ENCODE measurements around the gene FAHD1.

The FAHD1 gene

DNA sequence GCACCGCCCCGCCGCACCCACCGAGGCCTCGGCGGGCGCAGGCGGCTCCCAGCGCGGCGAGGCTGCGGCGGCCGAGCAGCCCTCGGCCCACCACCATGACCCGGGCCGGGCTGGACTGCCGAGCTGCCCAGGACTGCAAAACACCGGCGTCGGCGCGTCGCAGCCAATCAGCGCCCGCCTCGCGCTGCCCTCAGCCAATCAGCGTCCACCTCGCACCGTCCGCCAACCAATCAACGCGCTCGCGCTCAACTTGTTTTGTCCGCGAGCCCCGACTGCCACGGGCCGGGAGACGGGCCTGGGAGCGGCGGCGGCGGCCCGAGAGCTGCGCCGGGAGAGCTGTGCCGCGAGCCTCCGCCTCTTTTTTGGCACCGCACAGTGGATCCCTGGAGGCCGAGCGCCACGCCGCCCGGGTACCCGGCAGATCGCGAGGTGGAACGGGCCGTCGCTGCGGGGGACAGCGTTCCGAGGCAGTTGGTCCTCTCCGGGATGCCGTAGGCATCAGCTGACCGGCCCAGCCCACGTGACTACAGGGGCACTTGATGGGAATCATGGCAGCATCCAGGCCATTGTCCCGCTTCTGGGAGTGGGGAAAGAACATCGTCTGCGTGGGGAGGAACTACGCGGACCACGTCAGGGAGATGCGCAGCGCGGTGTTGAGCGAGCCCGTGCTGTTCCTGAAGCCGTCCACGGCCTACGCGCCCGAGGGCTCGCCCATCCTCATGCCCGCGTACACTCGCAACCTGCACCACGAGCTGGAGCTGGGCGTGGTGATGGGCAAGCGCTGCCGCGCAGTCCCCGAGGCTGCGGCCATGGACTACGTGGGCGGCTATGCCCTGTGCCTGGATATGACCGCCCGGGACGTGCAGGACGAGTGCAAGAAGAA lies at the start of gene FAHD1, which contains the start of gene HAGH:
Gene FAHD1 (plus strand): TSS at position 516 of the 883 bp plus-strand sequence. CDS start 33 bp downstream, at position 549.
Gene HAGH (minus strand): TSS at position 135 of the 883 bp plus-strand sequence. CDS start 38 bp downstream, at position 97.
- DNase-seq (ENCODE audit: low spot score), result peak; percentile 100

DNA sequence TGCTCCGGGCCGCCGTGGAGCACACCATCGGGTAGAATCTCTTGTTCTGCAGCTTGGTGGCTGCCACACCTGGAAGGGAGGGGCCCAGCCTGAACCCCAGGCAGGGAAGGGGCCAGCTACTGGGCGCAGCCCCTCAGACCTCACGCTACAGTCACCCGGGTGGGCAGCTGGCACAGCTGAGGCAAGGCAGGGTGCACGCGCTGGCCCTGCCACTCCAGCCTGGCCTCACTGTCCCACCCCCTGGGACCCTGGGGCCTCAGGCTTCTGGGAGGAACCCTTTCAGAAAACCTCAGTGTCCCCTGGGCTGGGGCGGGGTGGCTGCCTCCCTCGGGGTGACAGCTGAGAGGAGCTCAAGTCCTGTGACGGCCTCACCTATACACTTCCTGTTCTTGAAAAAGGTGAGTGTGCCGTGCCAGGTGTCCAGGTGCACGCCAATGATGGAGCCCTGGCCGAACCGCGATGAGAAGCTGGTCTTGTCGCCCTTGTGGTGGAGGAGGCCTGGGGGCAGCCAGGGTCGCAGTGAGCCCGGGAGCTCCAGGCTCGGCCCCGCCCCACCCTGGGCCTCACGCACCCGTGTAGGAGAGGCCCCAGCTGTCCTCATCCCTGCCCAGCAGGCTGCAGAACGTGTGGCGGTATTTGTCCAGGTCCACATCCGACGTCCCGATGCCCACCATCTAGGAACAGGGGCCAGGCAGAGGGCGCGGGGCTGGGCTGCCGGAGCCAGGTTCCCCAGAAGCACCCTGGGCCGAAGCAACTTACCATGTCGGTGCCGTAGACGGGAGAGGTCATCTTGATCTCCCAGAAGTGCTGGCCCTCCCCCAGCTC lies 49.4 kb upstream of the FAHD1 start:
- no peak for DNase-seq (ENCODE audit: low spot score)

DNA sequence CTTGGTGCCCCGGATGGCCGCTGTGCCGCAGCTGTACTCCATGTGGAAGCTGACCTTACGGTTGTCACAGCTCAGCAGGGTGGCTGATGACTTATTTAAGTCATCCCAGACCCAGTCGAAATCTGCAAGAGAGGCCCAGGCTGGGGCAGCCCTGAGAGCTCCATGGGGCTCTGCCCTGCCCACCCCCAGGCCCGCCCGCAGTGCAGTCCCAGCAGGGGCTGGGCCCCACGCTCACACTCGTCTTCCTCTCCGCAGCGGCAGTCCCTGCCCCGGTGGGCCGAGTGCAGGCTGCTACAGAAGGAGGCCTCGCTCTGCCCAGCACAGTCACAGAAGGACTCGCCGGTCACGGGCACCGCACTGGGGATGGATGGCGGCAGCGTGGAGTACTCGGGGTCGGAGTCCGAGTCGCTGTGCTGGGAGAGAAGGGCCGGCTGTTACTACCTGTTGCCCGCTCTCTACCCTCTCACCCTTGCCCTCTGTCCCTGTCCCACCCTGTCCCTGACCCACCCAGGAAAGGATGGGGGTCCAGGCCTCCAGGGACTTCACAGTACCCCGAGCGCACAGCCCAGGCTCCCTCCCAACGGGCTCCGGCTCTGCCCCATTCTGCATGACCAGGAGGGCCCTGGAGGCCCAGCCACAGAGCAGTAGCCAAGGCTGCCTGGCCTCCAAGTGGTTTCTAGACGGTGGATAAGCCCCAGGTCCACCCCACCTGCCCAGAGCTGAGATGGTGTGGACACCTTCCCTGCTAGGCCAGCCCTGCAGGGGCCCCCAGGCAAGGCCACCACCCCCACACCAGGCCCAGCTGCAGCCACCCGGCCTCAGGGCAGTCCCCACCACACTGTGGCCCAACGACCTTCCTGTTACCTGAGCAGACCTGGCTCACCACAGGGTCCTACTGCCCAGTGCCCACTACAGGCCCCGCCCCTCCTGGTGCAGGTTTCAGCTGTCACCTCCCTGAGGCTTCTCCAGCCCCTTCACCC lies 48.5 kb upstream of the FAHD1 start:
- no peak for DNase-seq (ENCODE audit: low spot score)

DNA sequence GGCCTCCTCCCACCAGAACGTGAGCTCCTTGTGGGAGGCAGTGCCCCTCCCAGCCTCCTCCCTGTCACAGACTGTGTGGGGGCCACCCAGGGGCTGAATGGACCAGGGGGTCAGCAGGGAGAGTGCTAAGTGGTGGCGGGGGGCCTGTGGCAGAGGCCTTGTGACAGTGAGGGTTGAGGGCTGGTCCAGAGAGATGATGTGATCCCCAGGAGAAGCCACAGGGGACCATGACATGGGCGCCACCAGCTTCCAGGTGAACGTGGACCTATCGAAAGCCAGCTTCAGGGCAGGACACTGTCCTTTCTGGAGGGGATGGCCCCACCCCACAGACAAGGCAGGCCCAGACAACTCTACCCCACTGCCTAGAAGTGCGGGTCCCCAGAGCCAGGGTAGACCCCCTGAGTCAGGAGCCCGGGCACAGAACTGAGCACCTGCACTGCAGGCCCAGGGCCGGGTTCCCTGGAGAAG lies 47.7 kb upstream of the FAHD1 start:
- DNase-seq (ENCODE audit: low spot score), result no peak

DNA sequence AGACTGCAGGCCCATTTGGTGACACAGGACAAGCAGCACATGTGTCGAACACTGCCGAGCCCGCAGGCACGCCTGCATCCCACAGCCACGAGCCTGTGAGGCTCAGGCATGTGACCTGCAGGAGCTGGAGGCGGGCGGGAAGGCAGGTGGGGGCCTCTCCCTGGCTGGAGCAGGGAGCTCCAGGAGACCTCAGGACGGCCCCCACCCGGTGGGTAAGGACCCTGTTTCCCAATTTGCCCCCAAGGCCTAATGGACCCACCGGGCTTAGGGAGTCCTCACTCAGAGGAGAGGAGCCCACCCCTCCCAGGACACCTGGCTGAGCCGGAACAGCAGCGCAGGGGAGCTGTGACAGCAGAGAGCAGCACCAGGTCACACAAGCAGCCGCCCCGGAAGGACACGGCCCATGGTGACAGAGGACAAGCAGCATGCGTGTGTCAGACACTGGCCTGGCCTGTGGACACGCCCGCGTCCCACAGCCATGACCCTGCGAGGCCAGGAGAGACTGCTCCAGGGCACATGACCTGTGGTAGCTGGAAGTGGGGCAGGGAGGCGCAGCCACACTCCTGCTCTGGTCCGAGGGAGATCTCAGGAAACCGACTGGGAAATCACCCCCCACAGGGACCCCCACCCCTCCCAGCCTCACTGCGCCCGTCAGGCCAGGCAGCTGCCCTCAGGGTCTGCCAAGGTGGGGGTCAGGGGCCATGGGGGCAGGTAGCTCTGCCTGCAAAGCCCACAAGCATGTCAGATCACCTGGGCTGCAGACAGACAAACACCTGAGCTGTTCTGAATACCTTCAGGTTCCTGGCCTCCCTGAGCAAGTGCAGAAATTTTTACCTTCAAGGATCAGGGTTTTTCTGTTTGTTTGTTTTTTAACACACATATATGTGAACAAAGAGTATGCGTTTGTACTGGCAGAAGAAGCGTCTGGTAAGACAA lies 47.0 kb upstream of the FAHD1 start:
- no peak for DNase-seq (ENCODE audit: low spot score)

DNA sequence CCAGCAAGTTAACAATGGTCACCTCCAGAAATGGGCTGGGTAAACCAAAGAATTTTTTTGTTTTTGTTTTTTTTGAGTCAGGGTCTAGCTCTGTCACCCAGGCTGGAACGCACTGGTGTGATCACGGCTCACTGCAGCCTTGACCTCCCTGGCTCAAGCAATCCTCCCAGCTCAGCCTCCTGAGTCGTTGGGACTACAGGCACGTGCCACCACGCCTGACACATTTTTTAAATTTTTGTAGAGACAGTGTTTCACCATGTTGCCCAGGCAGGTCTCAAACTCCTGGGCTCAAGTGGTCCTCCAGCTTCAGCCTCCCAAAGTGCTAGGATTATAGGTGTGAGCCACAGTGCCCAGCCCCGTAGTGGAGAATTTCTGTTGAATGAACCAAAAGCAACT lies 46.3 kb upstream of the FAHD1 start:
- no peak for DNase-seq (ENCODE audit: low spot score)

DNA sequence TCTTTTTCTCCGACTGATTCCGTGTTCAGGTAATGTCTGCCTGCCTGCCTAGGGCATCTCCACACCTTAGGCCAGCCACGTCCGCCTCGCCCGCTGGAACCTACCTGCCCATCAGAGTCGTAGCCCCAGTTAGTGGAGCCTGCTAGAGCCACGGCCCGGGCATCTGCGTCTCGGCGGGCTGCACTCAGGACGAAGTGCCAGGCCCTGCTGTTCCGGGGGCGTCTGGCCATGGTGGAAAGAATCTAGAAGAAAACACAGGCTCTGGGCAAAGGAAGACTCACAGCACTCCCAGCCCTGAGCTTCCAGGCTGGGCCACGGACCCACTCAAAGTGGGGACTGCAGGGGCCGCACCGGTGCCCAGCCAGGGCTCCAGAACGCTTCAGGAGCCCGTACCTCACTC lies 45.8 kb upstream of the FAHD1 start:
- DNase-seq (ENCODE audit: low spot score), result no peak

DNA sequence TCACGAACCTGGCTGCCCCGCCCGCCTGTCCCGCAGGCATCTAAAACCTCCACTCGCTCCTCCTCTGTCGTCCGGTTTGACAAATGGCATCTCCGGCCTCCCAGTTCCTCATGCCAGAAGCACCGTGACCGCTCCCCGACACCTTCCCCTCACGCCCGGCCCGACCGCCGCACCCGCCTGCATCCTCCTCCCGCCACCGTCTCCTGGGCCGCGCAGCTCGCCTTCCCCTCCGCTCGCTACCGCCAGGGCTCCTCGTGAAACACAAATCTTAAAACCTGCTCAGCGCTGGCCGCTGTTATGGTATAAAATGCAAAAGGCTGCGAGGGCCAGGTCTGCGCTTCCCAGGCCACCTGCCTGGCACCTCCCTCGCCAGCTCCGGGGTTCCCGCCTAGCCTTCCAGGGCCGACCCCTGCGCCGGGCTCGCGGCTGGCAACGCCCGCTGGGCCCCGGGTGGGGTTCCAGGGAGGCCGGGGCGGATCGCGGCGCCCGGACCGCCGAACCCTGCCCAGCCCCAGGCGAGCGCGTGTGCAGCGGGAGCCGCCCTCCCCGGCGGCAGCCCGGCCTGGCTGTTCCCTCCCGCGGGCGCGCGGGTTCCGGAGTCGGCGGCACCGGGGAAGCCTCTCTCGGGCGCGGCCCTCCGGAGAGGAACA lies 45.1 kb upstream of the FAHD1 start:
- DNase-seq (ENCODE audit: low spot score), result peak; percentile 65

DNA sequence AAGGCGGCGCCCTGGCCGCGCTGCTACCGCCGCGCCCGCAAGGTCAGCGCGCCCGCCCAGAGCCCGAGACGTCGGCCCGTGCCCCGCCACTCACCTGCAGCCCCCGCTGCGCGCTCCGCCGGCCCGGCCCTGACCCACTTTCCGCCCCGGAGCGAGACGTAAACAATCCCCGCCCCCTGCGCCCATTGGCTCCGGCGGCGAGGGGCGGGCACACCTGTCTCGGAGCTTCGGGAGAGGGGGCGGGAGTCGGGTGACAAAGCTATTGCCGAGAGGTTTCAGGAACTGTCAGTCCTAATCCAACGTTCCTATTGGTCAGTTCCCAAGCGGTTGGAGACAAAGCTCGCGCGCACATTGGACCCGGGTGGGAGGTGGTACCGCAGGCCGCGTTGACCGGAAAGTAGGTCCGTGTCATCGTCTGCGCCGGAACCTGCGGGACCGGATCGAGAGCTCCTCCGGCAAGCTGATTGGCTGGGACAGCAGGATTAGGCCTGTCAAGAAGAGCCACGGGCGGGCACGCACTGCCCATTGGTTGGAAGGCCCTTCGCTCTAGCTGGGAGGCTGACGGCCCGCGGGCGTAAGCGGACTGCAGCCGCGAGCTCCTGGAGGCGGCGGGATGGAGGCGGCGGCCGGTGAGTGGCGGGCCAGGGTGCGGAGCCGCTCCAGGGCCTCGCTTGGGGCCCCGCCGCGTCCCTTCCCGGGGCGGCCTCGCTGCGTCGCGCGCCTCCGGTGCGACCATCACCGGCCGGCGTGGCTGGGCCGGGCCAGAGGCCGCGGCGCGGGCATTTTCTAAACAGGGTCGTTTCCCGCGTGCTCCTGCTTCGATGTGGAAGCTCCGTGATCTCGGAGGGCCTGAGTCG lies 44.4 kb upstream of the FAHD1 start, which contains the start of the genes NUBP2 and SPSB3:
Gene NUBP2 (plus strand): TSS at position 553 of the 857 bp plus-strand sequence. CDS start 61 bp downstream, at position 614.
Gene SPSB3 (minus strand): TSS at position 164 of the 857 bp plus-strand sequence. CDS start 1,088 bp downstream, outside the sequence.
- DNase-seq (ENCODE audit: low spot score), result peak; percentile 99

DNA sequence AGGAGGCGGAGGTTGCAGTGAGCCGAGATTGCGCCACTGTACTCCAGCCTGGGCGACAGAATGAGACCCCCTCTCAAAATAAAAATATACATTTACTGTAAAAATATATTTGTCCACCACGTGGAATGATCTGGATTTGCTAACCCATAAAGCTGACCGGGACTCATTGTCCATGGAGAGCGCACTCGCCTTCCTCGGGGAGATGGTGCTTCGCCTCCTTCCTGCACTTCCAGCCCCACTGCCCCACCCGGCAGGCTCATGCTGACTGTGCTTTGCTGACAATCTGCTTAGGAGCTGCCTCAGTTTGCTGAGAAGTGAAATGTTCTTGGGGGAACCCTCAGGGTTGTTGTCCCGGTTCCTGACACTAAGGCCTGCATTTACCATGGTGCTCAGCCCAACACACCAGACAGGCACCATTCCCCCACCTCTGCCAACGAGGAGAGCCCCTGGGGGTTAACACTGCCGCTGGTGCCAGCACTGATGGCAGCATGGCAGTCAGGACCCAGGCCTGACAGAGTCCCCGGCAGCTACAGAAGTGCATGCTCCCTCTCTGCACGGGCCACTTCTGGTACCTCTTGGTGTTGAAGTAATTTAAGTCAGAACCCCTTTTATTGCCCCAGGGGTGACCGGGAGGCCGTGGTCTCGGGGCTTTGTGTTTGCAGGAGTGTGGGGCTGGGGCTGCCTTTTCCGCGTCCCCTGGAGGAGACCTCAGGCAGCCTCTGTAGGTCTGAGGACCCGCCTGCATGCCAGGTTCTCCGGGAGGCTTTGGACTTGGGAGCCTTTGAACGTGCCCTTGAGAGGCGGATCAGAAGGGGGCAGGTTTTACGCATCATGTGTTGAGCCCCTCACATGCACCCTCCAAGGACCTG lies 41.8 kb upstream of the FAHD1 start:
- DNase-seq (ENCODE audit: low spot score), result no peak

DNA sequence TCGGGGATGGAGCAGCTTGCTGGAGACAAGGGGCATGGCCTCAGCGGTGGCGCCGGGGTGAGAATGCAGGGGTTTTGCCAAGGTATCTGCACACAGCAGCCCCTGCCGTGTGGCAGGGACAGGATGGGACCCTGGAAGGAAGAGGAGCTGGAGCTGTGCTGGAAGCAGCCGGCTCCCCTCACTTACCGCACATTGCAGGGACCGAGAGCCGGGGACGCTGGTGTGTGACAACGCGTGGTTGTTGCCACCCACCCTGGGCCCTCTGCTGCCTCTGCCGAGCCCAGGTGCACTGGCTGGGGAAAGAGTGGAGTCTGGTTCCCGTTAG lies 41.2 kb upstream of the FAHD1 start:
- no peak for DNase-seq (ENCODE audit: low spot score)

DNA sequence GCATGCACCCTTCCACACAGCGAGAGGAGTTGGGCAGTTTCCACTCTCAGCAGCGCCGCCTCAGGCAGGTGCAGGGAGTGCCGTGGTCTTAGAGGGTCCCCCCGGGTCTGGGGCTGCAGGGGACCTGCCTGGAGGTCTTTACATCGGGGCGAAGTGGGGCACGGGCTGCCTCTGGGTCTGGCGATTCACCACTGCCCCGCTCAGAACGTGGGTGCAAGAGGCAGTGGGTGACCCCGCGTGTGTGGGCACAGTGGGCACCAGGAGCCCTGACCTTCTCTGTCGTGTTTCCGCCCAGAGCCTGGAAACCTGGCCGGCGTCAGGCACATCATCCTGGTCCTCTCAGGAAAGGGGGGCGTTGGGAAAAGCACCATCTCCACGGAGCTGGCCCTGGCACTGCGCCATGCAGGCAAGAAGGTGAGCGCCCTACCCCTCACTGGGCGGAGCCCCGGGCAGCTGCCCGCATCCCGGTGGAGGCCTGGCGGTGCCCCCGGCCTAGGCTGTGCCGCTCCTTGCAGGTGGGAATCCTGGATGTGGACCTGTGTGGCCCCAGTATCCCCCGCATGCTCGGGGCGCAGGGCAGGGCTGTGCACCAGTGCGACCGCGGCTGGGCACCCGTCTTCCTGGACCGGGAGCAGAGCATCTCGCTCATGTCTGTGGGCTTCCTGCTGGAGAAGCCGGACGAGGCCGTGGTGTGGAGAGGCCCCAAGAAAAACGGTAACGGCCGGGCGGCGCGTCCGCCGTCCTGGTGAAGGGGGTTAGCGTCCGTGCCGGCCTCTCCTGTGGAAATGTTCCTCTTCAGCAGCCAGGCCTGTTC lies 40.6 kb upstream of the FAHD1 start:
- DNase-seq (ENCODE audit: low spot score), result no peak

DNA sequence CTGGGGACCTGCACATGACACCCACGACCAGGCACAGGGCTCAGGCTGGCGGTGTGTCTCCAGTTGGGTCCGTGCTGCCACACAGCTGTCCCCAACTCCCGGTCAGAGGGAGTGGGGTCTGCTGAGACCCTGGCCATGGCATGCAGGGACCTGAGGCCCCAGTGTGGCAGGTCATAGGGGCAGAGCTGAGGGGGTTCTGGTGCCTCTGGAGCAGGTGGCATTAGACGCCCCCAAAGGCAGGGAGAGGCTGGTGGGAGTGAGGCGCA lies 40.0 kb upstream of the FAHD1 start:
- no peak for DNase-seq (ENCODE audit: low spot score)

DNA sequence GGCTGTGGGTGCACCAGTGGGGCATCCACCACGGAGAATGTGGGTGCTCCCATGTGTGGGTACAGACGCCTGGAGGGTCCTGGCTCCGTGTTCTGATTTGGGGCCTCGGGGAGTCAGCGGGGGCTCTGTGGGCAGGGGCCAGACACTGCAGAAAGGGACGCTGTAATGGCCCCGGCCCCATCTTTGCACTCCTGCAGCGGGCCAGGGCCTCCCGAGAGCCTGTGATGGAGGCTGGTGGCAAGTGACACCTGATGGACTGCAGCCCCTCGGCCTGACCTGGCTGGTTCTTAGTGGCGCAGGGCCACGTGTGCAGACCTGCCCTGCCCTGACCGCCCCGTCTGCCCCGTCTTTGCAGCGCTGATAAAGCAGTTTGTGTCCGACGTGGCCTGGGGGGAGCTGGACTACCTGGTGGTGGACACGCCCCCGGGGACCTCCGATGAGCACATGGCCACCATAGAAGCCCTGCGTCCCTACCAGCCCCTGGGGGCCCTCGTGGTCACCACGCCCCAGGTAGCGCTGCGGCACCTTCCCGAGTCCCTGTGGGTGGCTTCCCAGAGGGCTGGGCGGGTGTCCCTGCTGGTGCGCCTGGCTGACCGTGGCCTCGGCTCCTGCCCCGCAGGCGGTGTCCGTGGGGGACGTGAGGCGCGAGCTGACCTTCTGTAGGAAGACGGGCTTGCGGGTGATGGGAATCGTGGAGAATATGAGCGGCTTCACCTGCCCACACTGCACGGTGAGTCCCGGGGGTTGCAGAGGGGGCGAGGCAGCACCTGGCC lies 39.5 kb upstream of the FAHD1 start:
- DNase-seq (ENCODE audit: low spot score), result no peak

DNA sequence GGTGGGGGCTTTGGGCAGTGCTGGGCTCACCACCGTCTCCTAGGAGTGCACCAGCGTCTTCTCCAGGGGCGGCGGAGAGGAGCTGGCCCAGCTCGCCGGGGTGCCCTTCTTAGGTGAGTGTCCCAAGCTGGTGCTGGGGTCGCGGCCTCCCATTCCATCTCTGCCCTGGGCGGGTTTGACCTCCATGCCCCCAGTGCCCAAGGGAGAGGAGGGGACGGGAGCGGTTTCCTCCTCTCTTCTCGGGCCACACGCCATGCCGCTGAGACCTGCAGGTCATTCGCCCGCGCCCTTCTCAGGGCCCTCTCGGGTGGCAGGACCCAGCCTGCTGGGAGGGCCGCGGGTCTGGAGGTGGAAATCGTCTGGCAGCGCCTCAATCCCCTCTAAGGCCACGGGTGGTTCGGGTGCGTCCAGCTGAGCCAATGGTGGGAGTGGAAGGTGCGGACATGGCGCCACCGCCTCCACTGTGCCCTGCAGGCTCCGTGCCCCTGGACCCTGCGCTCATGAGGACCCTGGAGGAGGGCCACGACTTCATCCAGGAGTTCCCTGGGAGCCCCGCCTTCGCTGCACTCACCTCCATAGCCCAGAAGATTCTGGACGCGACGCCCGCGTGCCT lies 38.8 kb upstream of the FAHD1 start:
- no peak for DNase-seq (ENCODE audit: low spot score)

DNA sequence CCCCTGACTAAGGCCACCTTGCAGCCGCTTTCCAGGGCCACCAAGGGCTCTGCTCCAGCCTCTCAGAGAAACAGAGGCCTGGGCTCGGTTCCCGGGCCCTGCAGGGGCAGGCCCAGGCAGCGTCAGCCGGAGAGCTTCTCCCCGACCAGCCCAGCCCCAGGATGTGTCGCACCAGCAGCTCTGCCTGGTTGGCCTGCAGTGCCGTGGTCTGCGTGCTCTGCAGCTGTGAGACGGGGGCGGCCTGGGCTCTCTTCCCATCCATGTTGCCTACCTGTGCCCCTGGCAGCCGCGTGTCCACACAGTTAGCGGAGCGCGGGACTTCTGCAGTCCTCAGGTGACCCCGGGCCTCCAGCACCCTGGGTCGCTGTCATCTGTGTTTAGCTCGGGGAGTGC lies 38.3 kb upstream of the FAHD1 start:
- no peak for DNase-seq (ENCODE audit: low spot score)
